Measurements from ENCODE around the gene HMHB1. TPM values are rescaled to one million over a fixed set of nuclear protein-coding genes. Genes with fewer than 3 reads are reported as not detected.

HMHB1 gene
- total RNA-seq, 1 experiment from 2014 or later = not detected

- Histone ChIP-seq H3K27me3 (ENCODE audit: insufficient read depth, low read length) (no peaks in the 10 kb centered on the region), H2AFZ (ENCODE audit: low read length) (no peak overlapping the region), H3T11ph (ENCODE audit: low read length) (no peak overlapping the region), H3K56ac (ENCODE audit: insufficient read length, low read depth, low read length) (no peak overlapping the region), H3K27ac (ENCODE audit: insufficient read length, low read depth, low read length) (no peak overlapping the region), H2BK15ac (ENCODE audit: low read depth, low read length) (no peak overlapping the region), H4K5ac (ENCODE audit: insufficient read length, low read depth, low read length) (no peak overlapping the region), H2BK12ac (ENCODE audit: insufficient read length, low read depth, low read length) (no peak overlapping the region), H3K14ac (ENCODE audit: insufficient read depth, low read length) (no peak overlapping the region), H2BK5ac (ENCODE audit: insufficient read length, low read length) (no peak overlapping the region), H3K9ac (ENCODE audit: extremely low read depth, insufficient read length, low read length) (no peak overlapping the region), H4K8ac (replicated peaks; ENCODE audit: insufficient read length, low read depth, low read length) (no peak overlapping the region), H2BK120ac (ENCODE audit: low read depth, low read length, poor library complexity, severe bottlenecking) (no peak overlapping the region), H3K18ac (ENCODE audit: insufficient read length, low read depth, low read length) (no peak overlapping the region), H3K79me1 (ENCODE audit: insufficient read depth, low read depth, low read length, poor library complexity, severe bottlenecking) (no peaks in the 10 kb centered on the region), H3K4me1 (ENCODE audit: insufficient read depth, low read length) (no peaks in the 10 kb centered on the region), H3K4ac (ENCODE audit: low read depth, low read length) (no peak overlapping the region), H3K23ac (ENCODE audit: insufficient read length, low read depth, low read length) (no peak overlapping the region), H4K20me1 (ENCODE audit: control insufficient read depth, insufficient read depth, insufficient read length) (no peaks in the 10 kb centered on the region), H3K23me2 (ENCODE audit: insufficient read length, low read depth, low read length, poor library complexity, severe bottlenecking) (no peaks in the 10 kb centered on the region), H2BK20ac (ENCODE audit: low read depth, low read length, poor library complexity, severe bottlenecking) (no peak overlapping the region), H2AK5ac (ENCODE audit: insufficient read length, low read length) (no peak overlapping the region), H4K91ac (ENCODE audit: insufficient read length, low read depth, low read length) (no peak overlapping the region), H3K4me2 (ENCODE audit: insufficient read depth, insufficient read length, low read length) (no peak overlapping the region), H3K79me2 (ENCODE audit: insufficient read depth, low read length) (no peaks in the 10 kb centered on the region), H3K9me3 (ENCODE audit: control insufficient read depth, low read depth, low read length) (no peaks in the 10 kb centered on the region)
- WGBS (ENCODE audit: extremely low coverage, insufficient read length, low lambda C conversion rate) = no CpG with 5 or more reads among the region's 4 CpGs
- TF ChIP-seq, protein P1, sequence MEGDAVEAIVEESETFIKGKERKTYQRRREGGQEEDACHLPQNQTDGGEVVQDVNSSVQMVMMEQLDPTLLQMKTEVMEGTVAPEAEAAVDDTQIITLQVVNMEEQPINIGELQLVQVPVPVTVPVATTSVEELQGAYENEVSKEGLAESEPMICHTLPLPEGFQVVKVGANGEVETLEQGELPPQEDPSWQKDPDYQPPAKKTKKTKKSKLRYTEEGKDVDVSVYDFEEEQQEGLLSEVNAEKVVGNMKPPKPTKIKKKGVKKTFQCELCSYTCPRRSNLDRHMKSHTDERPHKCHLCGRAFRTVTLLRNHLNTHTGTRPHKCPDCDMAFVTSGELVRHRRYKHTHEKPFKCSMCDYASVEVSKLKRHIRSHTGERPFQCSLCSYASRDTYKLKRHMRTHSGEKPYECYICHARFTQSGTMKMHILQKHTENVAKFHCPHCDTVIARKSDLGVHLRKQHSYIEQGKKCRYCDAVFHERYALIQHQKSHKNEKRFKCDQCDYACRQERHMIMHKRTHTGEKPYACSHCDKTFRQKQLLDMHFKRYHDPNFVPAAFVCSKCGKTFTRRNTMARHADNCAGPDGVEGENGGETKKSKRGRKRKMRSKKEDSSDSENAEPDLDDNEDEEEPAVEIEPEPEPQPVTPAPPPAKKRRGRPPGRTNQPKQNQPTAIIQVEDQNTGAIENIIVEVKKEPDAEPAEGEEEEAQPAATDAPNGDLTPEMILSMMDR (conservative IDR thresholded peaks at IDR 0.05) = no peak
- Mint-ChIP-seq H3K27me3 (ENCODE audit: low read depth) (no peaks in the 10 kb centered on the region), H3K4me1 (0 out of 4 replicates have a peak, but pooled peaks cover 0 to 3% of the 10 kb centered on the region in 2 experiments), H3K9me3 (no peaks in the 10 kb centered on the region), H3K36me3 (ENCODE audit: insufficient read depth in 1 of 3, low read depth in 3 of 3) (no peaks in the 10 kb centered on the region), H3K4me3 (no peak overlapping the region), H3K27ac (no peak overlapping the region)
- no peak for DNase-seq
These were observed 21.2 kb downstream of the HMHB1 start for GRCh38 chr5:143833177-143833576.

Measured in H9 (cell line).